ENCODE measurements around the gene BCL3.

Gene BCL3

GRCh38 chr19:44726465-44726864 lies 22.0 kb upstream of the BCL3 start:
- Histone ChIP-seq H3K4me1 (ENCODE audit: insufficient read depth, low read length) (peaks cover 2% of the 10 kb centered on the region; the same call in 1 of the 2 replicates), H3K9ac (ENCODE audit: low read depth, low read length) (no peak overlapping the region), H3K36me3 (ENCODE audit: insufficient read depth, low read length) (no peaks in the 10 kb centered on the region), H3K9me3 (ENCODE audit: control insufficient read depth, insufficient read depth, low read length) (no peaks in the 10 kb centered on the region)

- Histone ChIP-seq H3K4me1 (ENCODE audit: insufficient read depth, low read length) (no peaks in the 10 kb centered on the region; the same call in 1 of the 2 replicates), H3K36me3 (ENCODE audit: insufficient read depth, low read length) (no peaks in the 10 kb centered on the region), H3K9me3 (ENCODE audit: control insufficient read depth, insufficient read depth, low read length) (no peaks in the 10 kb centered on the region), H3K9ac (ENCODE audit: low read depth, low read length) (no peak overlapping the region)
These were observed 20.3 kb upstream of the BCL3 start for GRCh38 chr19:44728178-44728577.

- Histone ChIP-seq H3K9me3 (ENCODE audit: control insufficient read depth, insufficient read depth, low read length) (no peaks in the 10 kb centered on the region), H3K9ac (ENCODE audit: low read depth, low read length) (no peak overlapping the region), H3K36me3 (ENCODE audit: insufficient read depth, low read length) (no peaks in the 10 kb centered on the region), H3K4me1 (ENCODE audit: insufficient read depth, low read length) (no peaks in the 10 kb centered on the region; the same call in 1 of the 2 replicates)
These were observed 18.9 kb upstream of the BCL3 start for GRCh38 chr19:44729516-44730033.

GRCh38 chr19:44731081-44731480 lies 17.4 kb upstream of the BCL3 start:
- no peaks in the 10 kb centered on the region for H3K36me3 ChIP-seq (ENCODE audit: insufficient read depth, low read length)
- H3K9me3 ChIP-seq (ENCODE audit: control insufficient read depth, insufficient read depth, low read length), result no peaks in the 10 kb centered on the region
- H3K9ac ChIP-seq (ENCODE audit: low read depth, low read length), result no peak overlapping the region
- H3K4me1 ChIP-seq (ENCODE audit: insufficient read depth, low read length), result no peaks in the 10 kb centered on the region

DNA sequence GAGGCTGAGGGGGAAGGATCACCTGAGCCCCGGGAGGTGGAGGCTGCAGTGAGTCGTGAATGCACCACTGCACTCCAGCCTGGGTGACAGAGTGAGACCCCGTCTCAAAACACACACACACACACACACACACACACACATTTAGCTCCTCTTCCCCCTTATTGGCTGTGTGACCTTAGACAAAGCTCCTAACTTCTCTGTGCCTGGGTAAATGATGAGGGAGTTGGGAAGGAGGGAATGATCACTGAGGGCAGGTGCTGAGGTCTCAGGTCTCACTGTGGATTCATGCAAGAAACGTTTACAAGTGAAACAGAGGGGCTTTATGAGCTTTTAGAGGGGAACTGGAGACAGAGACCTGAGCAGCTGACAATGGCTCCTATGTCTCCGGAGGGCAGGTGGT lies 16.9 kb upstream of the BCL3 start:
- no peaks in the 10 kb centered on the region for H3K36me3 ChIP-seq (ENCODE audit: insufficient read depth, low read length)
- no peak overlapping the region for H3K9ac ChIP-seq (ENCODE audit: low read depth, low read length)
- no peaks in the 10 kb centered on the region for H3K9me3 ChIP-seq (ENCODE audit: control insufficient read depth, insufficient read depth, low read length)
- H3K4me1 ChIP-seq (ENCODE audit: insufficient read depth, low read length), result no peaks in the 10 kb centered on the region

DNA sequence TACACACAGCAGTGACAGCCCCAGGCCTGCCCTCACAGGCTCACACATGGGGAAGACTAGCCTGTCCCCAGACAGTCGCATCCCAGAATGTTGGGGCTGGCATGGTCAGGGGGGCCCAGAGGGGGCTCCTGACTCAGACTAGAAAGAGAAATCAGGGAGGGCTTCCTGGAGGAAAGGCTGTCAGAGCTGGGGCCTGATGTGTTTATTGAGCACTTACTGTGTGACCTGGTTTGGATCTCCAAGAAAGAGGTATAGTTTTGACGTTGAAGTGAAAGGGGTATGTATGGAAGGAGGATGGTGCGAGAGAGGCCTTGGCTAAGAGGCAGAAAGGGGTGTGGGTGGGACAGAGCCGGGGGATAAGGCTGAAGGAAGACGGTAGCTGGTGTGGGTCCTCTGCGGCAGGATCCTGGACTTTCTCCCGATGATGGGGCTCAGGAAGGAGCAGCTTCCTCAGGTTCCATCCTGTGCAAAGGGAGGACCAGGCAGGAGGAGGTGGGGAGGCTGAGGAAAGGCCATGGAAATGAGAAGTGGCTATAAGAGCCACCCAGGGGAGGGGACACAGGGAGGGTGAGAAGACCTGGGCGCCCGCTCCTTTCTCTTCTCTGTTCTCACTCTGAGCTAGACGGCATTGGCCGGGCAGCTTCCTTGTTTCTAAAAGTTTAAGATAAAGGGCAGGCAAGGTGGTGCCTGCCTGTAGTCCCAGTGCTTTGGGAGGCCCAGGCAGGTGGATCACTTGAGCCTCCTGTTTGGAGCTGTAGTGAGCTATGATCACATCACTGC lies 16.1 kb upstream of the BCL3 start:
- H3K4me1 ChIP-seq (ENCODE audit: insufficient read depth, low read length), result no peaks in the 10 kb centered on the region; the same call in 1 of the 2 replicates
- H3K36me3 ChIP-seq (ENCODE audit: insufficient read depth, low read length), result no peaks in the 10 kb centered on the region
- no peak overlapping the region for H3K9ac ChIP-seq (ENCODE audit: low read depth, low read length)

GRCh38 chr19:44734357-44734756 lies 14.2 kb upstream of the BCL3 start:
- H3K4me1 ChIP-seq (ENCODE audit: insufficient read depth, low read length), result no peaks in the 10 kb centered on the region; the same call in 1 of the 2 replicates
- no peak overlapping the region for H3K9ac ChIP-seq (ENCODE audit: low read depth, low read length)
- no peaks in the 10 kb centered on the region for H3K36me3 ChIP-seq (ENCODE audit: insufficient read depth, low read length)
- H3K9me3 ChIP-seq (ENCODE audit: control insufficient read depth, insufficient read depth, low read length), result no peaks in the 10 kb centered on the region

More for the DNA sequence above, 16.1 kb upstream of the BCL3 start:
- H3K9me3 ChIP-seq (ENCODE audit: control insufficient read depth, insufficient read depth, low read length), result no peaks in the 10 kb centered on the region

DNA sequence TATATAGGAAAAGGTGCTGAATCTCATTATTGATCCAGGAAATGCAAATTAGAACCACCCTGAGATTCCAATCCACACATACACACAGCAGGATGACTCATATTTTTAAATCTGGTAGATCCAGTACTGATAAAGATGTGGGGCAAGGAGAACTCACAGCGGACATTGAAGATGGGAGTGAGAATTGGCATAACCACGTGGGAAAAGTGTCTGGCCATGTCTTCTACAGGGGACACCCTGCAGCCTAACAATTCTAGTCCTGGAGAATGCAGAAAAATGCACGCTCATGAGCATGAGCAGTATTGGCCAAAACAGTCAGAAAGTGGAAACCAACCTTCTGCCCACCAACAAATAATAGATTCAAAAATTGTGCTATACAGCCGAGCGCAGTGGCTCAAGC lies 13.5 kb upstream of the BCL3 start:
- Histone ChIP-seq H3K9me3 (ENCODE audit: control insufficient read depth, insufficient read depth, low read length) (no peaks in the 10 kb centered on the region), H3K4me1 (ENCODE audit: insufficient read depth, low read length) (no peaks in the 10 kb centered on the region; the same call in 1 of the 2 replicates), H3K9ac (ENCODE audit: low read depth, low read length) (no peak overlapping the region), H3K36me3 (ENCODE audit: insufficient read depth, low read length) (no peaks in the 10 kb centered on the region)

DNA sequence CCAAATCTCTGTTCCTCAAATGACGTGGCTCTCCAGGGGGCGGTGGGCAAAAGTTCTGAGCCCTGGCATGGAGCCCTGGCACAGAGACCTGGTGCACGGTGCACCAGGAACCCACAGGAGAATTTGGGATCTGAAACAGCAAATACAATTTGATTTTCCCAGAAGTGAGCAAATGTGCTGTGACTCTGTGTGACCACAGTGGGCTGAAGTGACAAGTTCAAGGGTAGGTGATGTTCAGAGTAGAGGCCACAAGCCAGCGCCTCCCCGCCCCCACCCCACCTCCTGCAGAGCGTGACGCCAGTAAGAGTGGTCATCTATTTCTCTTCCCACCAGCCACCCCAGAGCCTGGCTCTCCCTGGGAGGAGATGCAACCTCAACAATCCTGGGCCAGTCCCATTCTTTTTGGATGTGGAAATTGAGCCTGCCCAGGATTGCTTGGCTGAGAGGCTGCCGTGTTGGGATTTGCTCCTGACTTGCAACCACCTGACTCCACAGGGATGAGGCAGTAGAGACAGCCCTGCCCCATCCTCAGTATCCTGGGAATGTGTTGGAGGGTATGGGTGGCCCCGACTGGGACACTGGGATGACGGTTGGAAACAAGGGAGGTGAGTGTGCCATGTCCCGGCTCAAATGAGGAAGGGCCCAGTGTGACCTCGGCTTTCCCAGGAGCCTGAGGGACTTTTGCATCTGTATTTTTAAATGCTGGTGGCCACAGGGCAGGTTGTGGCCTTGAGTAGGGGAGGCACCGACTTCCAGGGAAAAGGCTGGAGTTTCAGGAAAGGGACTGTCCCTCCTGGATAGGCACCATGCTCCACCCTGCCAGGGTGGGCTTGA lies 11.1 kb upstream of the BCL3 start:
- no peak overlapping the region for H3K9ac ChIP-seq (ENCODE audit: low read depth, low read length)
- H3K9me3 ChIP-seq (ENCODE audit: control insufficient read depth, insufficient read depth, low read length), result no peaks in the 10 kb centered on the region
- no peaks in the 10 kb centered on the region for H3K36me3 ChIP-seq (ENCODE audit: insufficient read depth, low read length)
- peaks cover 5% of the 10 kb centered on the region for H3K4me1 ChIP-seq (ENCODE audit: insufficient read depth, low read length)

- Histone ChIP-seq H3K4me1 (ENCODE audit: insufficient read depth, low read length) (peaks cover 8% of the 10 kb centered on the region), H3K9ac (ENCODE audit: low read depth, low read length) (no peak overlapping the region), H3K36me3 (ENCODE audit: insufficient read depth, low read length) (no peaks in the 10 kb centered on the region), H3K9me3 (ENCODE audit: control insufficient read depth, insufficient read depth, low read length) (no peaks in the 10 kb centered on the region)
These were observed 10.4 kb upstream of the BCL3 start for GRCh38 chr19:44738136-44738535.

- H3K36me3 ChIP-seq (ENCODE audit: insufficient read depth, low read length), result no peaks in the 10 kb centered on the region
- H3K4me1 ChIP-seq (ENCODE audit: insufficient read depth, low read length), result peaks cover 8% of the 10 kb centered on the region
- no peak overlapping the region for H3K9ac ChIP-seq (ENCODE audit: low read depth, low read length)
- H3K9me3 ChIP-seq (ENCODE audit: control insufficient read depth, insufficient read depth, low read length), result no peaks in the 10 kb centered on the region
These were observed 9.6 kb upstream of the BCL3 start for GRCh38 chr19:44738603-44739558.

DNA sequence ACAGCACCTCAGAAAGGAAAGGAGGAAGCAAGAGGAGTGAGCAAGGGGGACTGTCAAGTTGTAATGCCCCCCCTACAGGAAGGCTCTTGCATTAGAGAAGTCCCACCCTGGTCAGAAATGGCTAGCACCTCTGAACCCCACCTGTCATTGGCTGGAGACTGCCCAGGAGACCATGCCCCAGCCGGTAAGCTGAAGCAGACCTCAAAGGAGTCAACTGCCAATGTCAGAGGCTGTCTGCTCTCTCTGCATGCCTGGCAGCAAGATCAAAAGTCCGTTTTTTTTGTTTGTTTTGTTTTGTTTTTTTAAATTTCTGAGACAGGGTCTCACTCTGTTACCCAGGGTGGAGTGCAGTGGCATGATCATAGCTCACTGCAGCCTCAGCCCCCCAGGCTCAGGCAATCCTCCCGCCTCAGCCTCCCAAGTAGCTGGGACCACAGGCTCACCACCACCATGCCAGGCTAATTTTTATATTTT lies 8.1 kb upstream of the BCL3 start:
- Histone ChIP-seq H3K4me1 (ENCODE audit: insufficient read depth, low read length) (peaks cover 8% of the 10 kb centered on the region), H3K9ac (ENCODE audit: low read depth, low read length) (no peak overlapping the region), H3K36me3 (ENCODE audit: insufficient read depth, low read length) (no peaks in the 10 kb centered on the region), H3K9me3 (ENCODE audit: control insufficient read depth, insufficient read depth, low read length) (no peaks in the 10 kb centered on the region)

DNA sequence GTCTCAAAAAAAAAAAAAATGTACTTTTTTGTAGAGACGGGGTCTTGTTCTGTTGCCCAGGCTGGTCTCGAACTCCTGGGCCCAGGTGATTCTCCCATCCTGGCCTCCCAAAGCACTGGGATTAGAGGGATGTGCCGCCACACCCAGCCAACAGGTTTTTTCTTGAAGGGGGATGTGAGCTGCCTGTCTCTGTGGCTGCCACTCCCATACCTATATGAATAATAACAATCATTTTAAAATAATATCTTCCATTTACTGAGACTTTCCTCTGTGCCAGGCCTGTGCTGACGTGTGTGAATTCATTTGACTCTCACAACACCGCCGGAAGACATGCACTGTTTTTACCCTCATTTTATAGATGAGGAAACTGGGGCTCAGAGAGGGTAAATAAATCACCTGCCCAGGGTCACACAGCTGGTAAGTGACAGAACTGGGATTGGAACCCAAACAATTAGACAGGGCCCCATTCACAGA lies 7.2 kb upstream of the BCL3 start:
- Histone ChIP-seq H3K4me1 (ENCODE audit: insufficient read depth, low read length) (peaks cover 8% of the 10 kb centered on the region), H3K36me3 (ENCODE audit: insufficient read depth, low read length) (no peaks in the 10 kb centered on the region), H3K9ac (ENCODE audit: low read depth, low read length) (no peak overlapping the region), H3K9me3 (ENCODE audit: control insufficient read depth, insufficient read depth, low read length) (no peaks in the 10 kb centered on the region)
